IMR-90 (cell line): ENCODE data around the gene ST3GAL3. TPM values are rescaled to one million over a fixed set of nuclear protein-coding genes. Genes with fewer than 3 reads are reported as not detected.

Source experiments
- ATAC-seq: fragments of 200-7000 bp; cut with Tn5 transposase; 2 replicates; pipeline ENCODE4 v1.9.1; 2020; ENCODE audit warnings: low read depth, mild to moderate bottlenecking, moderate library complexity
- BruUV-seq: library from RNA; stranded (reverse); fragments of 400-500 nt; replicated peaks from 2 replicates; lab custom pipeline; 2021; lab: Mats Ljungman, UMichigan
- CTCF ChIA-PET: fragments of 300-600 bp; formaldehyde crosslinking; extraction: SDS; loops from one replicate; lab custom pipeline; 2021; ENCODE audit warnings: antibody characterized with exemption; lab: Yijun Ruan, JAX
- POLR2A ChIA-PET: fragments of 300-600 bp; sonication (Branson Sonifier 250); formaldehyde crosslinking; loops from one replicate; lab custom pipeline; 2022; ENCODE audit warnings: antibody characterized with exemption; ENCODE audit not compliant: unreplicated experiment; lab: Charles Lee
- DNase-seq: peaks from one replicate; pipeline ENCODE4 v3.0.0; 2013
- H2AFZ ChIP-seq: replicated peaks from 2 replicates; pipeline ENCODE3; 2013; ENCODE audit warnings: low read length, mild to moderate bottlenecking; ENCODE audit not compliant: poor library complexity
- H2AK5ac ChIP-seq: 2 replicates; pipeline ENCODE4 v1.6.1; 2013; ENCODE audit warnings: low read depth, low read length, inconsistent platforms
- H2AK9ac ChIP-seq: replicated peaks from 2 replicates; pipeline ENCODE3; 2013; ENCODE audit warnings: mild to moderate bottlenecking, low read depth, low read length, moderate library complexity; ENCODE audit not compliant: poor library complexity
- H2BK120ac ChIP-seq: 2 replicates; pipeline ENCODE4 v1.6.1; 2013; ENCODE audit warnings: low read depth, low read length, inconsistent platforms
- H2BK15ac ChIP-seq: 3 replicates; pipeline ENCODE4 v1.6.1; 2013; ENCODE audit warnings: low read depth, low read length, inconsistent platforms
- H2BK20ac ChIP-seq: 2 replicates; pipeline ENCODE4 v1.6.1; 2013; ENCODE audit warnings: low read depth, mild to moderate bottlenecking, inconsistent platforms, low read length, moderate library complexity
- H2BK5ac ChIP-seq: 2 replicates; pipeline ENCODE4 v1.6.1; 2013; ENCODE audit warnings: mild to moderate bottlenecking, low read depth, low read length, inconsistent platforms; ENCODE audit not compliant: poor library complexity, severe bottlenecking
- H3K14ac ChIP-seq: replicated peaks from 2 replicates; pipeline ENCODE4 v1.6.1; 2013; ENCODE audit warnings: low read depth, low read length, inconsistent platforms
- H3K18ac ChIP-seq: 2 replicates; pipeline ENCODE4 v1.6.1; 2013; ENCODE audit warnings: low read depth, low read length, control low read depth
- H3K23ac ChIP-seq: 2 replicates; pipeline ENCODE4 v1.6.1; 2013; ENCODE audit warnings: low read depth, low read length, inconsistent platforms
- H3K27ac ChIP-seq: 2 replicates; pipeline ENCODE4 v1.5.1; 2013; ENCODE audit warnings: mild to moderate bottlenecking, control low read depth, low read length; ENCODE audit not compliant: insufficient read depth
- H3K27me3 ChIP-seq: 2 replicates; pipeline ENCODE4 v1.6.1; 2013; ENCODE audit warnings: low read length; ENCODE audit not compliant: control insufficient read depth, insufficient read depth
- H3K36me3 ChIP-seq: 2 replicates; pipeline ENCODE4 v1.6.1; 2013; ENCODE audit warnings: low read length, mixed read lengths; ENCODE audit not compliant: control insufficient read depth, insufficient read depth
- H3K4ac ChIP-seq: 2 replicates; pipeline ENCODE4 v1.6.1; 2013; ENCODE audit warnings: low read depth, low read length, inconsistent platforms
- H3K4me1 ChIP-seq: 2 replicates; pipeline ENCODE4 v1.6.1; 2013; ENCODE audit warnings: low read length, mixed read lengths; ENCODE audit not compliant: control insufficient read depth, insufficient read depth
- H3K4me2 ChIP-seq: 2 replicates; pipeline ENCODE4 v1.6.1; 2013; ENCODE audit warnings: low read depth, mild to moderate bottlenecking, control low read depth, low read length, moderate library complexity
- H3K4me3 ChIP-seq: 2 replicates; pipeline ENCODE4 v1.5.1; 2013; ENCODE audit warnings: low read depth, mild to moderate bottlenecking, control low read depth, low read length, moderate library complexity; ENCODE audit not compliant: insufficient read depth
- H3K56ac ChIP-seq: 2 replicates; pipeline ENCODE4 v1.6.1; 2013; ENCODE audit warnings: low read length, inconsistent platforms; ENCODE audit not compliant: insufficient read depth; ENCODE audit errors: extremely low read depth
- H3K79me1 ChIP-seq, 2 experiments: 2 replicates each; pipeline ENCODE4 v1.6.1; 2013; ENCODE audit warnings: low read length in 2 of 2, inconsistent platforms in 1 of 2, low read depth in 1 of 2
- H3K9ac ChIP-seq: 2 replicates; pipeline ENCODE4 v1.6.1; 2013; ENCODE audit warnings: low read depth, low read length, control low read depth
- H3K9me1 ChIP-seq: 2 replicates; pipeline ENCODE4 v1.6.1; 2013; ENCODE audit warnings: low read length, inconsistent platforms; ENCODE audit not compliant: insufficient read depth
- H3K9me3 ChIP-seq: 2 replicates; pipeline ENCODE4 v1.6.1; 2013; ENCODE audit warnings: low read length; ENCODE audit not compliant: control insufficient read depth, insufficient read depth
- H4K20me1 ChIP-seq: 2 replicates; pipeline ENCODE4 v1.6.1; 2013; ENCODE audit warnings: low read length, inconsistent platforms; ENCODE audit not compliant: insufficient read depth
- H4K5ac ChIP-seq: 2 replicates; pipeline ENCODE4 v1.6.1; 2013; ENCODE audit warnings: mild to moderate bottlenecking, low read depth, low read length, control low read depth
- H4K8ac ChIP-seq, 2 experiments: 2 replicates each; pipeline ENCODE4 v1.6.1; 2013; ENCODE audit warnings: low read depth in 2 of 2, low read length in 2 of 2, control low read depth in 1 of 2, inconsistent platforms in 1 of 2
- H4K91ac ChIP-seq: 2 replicates; pipeline ENCODE4 v1.6.1; 2013; ENCODE audit warnings: low read depth, low read length, inconsistent platforms; ENCODE audit not compliant: insufficient read depth
- CHD1 ChIP-seq: IDR thresholded peaks from 2 replicates; pipeline ENCODE4 v1.6.1; 2012; ENCODE audit warnings: low read depth, low read length, improper control_type of control experiment
- NFE2L2 ChIP-seq: fragments of 150-350 bp; IDR thresholded peaks from 2 replicates; pipeline ENCODE4 v1.6.1; 2016; ENCODE audit warnings: low read depth, mild to moderate bottlenecking, low read length
- RFX5 ChIP-seq: IDR thresholded peaks from 2 replicates; pipeline ENCODE4 v1.8.0; 2012; ENCODE audit warnings: low read depth, mild to moderate bottlenecking, low read length, moderate library complexity
- WGBS, 2 experiments: methylation state at CpG; one replicate each; pipeline versions ENCODE4 v1.1.5 to v1.1.7; 2013; ENCODE audit warnings: missing lambda C conversion rate in 2 of 2; ENCODE audit not compliant: insufficient read length in 1 of 2; ENCODE audit errors: extremely low coverage in 2 of 2; 5-methylcytosine and 5-hydroxymethylcytosine counted together
- dilution Hi-C: fragments of 300-500 bp; cut with HindIII; formaldehyde crosslinking; loops from one replicate; pipeline ENCODE4 v1.14.3; 2018; ENCODE audit warnings: low sequenced_read_pairs; ENCODE audit not compliant: unreplicated experiment
- in situ Hi-C: fragments of 300-500 bp; cut with MboI; formaldehyde crosslinking; loops from 3 replicates; pipeline ENCODE4 v1.14.3; 2019; ENCODE audit warnings: low sequenced_read_pairs, inconsistent platforms, mixed read lengths
- intact Hi-C: fragments of 100-400 bp; cut with micrococcal nuclease; formaldehyde crosslinking; loops from 2 replicates; pipeline ENCODE4 v1.10.0; 2022
- polyA plus RNA-seq, 3 experiments: library from polyadenylated mRNA; depleted of rRNA; stranded (reverse); fragments of >200 nt; gene quantifications; 2 replicates each; pipeline ENCODE4 v1.2.3, GENCODE V29; 2012; ENCODE audit warnings: low replicate concordance in 1 of 3
- total RNA-seq: library from RNA; depleted of rRNA; stranded (reverse); fragments of >200 nt; gene quantifications from 2 replicates; pipeline ENCODE4 v1.2.3, GENCODE V29; 2012

The ST3GAL3 gene
- total and polyA plus RNA-seq, 2 of the 4 experiments (the other 2 are of a cell fraction) = 12.0 to 14.8 TPM

- CTCF ChIA-PET = no interaction called here
- H3K23ac ChIP-seq = no peak overlapping the region
- ATAC-seq (no peak), DNase-seq (no peak)
- H3K27ac ChIP-seq = no peak overlapping the region
- no peak overlapping the region for H4K5ac ChIP-seq
- no TSS peak for BruUV-seq
- POLR2A ChIA-PET = no interaction called here
- H4K91ac ChIP-seq = no peak overlapping the region
- peaks cover 5% of the 10 kb centered on the region for H3K36me3 ChIP-seq
- intact Hi-C loops (no loop called here), in situ Hi-C loops (loop anchor here (25.0 kb wide), 1 partner anchor 412 kb away; the partner anchor contains the start of gene PTPRF), dilution Hi-C loops (no loop called here)
- TF ChIP-seq RFX5 = no peak
- no peak for TF ChIP-seq NFE2L2
- no peak for TF ChIP-seq CHD1
- no peak overlapping the region for H2BK120ac ChIP-seq
- H3K4ac ChIP-seq = no peak overlapping the region
- H3K9me1 ChIP-seq = peaks cover 11% of the 10 kb centered on the region
- peaks cover 26 to 62% of the 10 kb centered on the region in 2 experiments for H3K79me1 ChIP-seq
- H2AFZ ChIP-seq = no peak overlapping the region
- H4K8ac ChIP-seq = no peak overlapping the region
- no peak overlapping the region for H3K4me3 ChIP-seq
- no peak overlapping the region for H3K56ac ChIP-seq
- H3K9ac ChIP-seq = no peak overlapping the region
- no peak overlapping the region for H3K4me2 ChIP-seq
- peaks cover 19% of the 10 kb centered on the region for H4K20me1 ChIP-seq
- H2BK20ac ChIP-seq = no peak overlapping the region
- H3K27me3 ChIP-seq = no peaks in the 10 kb centered on the region
- no peak overlapping the region for H2AK5ac ChIP-seq
- H3K14ac ChIP-seq = no peak overlapping the region
- H3K9me3 ChIP-seq = no peaks in the 10 kb centered on the region
- peaks cover 15% of the 10 kb centered on the region for H3K4me1 ChIP-seq
- no peak overlapping the region for H2AK9ac ChIP-seq
- WGBS, 2 experiments = 91% methylated on average over 13 of the region's 13 CpGs; no CpG with 5 or more reads in 1 of the 2 experiments
- H2BK5ac ChIP-seq = no peak overlapping the region
- H2BK15ac ChIP-seq = no peak overlapping the region
- H3K18ac ChIP-seq = no peak overlapping the region
Observed at GRCh38 chr1:43949678-43950077, 242.3 kb downstream of the ST3GAL3 start.
